Prostate gland (tissue), 1 donor: ENCODE data around the gene PSPN.
"Not testable (repeated sequence)": the region's sequence is repeated elsewhere in the genome, so short reads cannot be mapped to it uniquely, and the experiment has no call there.

ENCODE experiments used
- POLR2A ChIP-seq: fragments of 450-650 bp; IDR thresholded peaks from one replicate; pipeline ENCODE4 v1.6.1; 2016; ENCODE audit warnings: antibody characterized with exemption, mild to moderate bottlenecking
- POLR2AphosphoS5 ChIP-seq: sonication (generic); formaldehyde crosslinking; IDR thresholded peaks from one replicate; pipeline ENCODE4 v1.6.1; 2017; ENCODE audit warnings: antibody characterized with exemption

GRCh38 chr19:6355321-6356040, 20.3 kb downstream of the PSPN start:
- TF ChIP-seq POLR2AphosphoS5, POLR2A: not testable (repeated sequence)
